DND-41 (cell line): ENCODE measurements around the gene ANKMY1.

ENCODE experiments used
- CTCF ChIP-seq: IDR thresholded peaks from 2 replicates; pipeline ENCODE4 v1.5.1; 2012; ENCODE audit warnings: borderline replicate concordance, low read length, moderate library complexity, mild to moderate bottlenecking; ENCODE audit not compliant: poor library complexity, severe bottlenecking; ENCODE audit errors: extremely low read depth
- EZH2 ChIP-seq: IDR thresholded peaks from 3 replicates; pipeline ENCODE4 v1.6.1; 2012; ENCODE audit warnings: borderline replicate concordance, low read depth, mild to moderate bottlenecking, moderate library complexity, low read length, inconsistent platforms; ENCODE audit not compliant: severe bottlenecking

DNA sequence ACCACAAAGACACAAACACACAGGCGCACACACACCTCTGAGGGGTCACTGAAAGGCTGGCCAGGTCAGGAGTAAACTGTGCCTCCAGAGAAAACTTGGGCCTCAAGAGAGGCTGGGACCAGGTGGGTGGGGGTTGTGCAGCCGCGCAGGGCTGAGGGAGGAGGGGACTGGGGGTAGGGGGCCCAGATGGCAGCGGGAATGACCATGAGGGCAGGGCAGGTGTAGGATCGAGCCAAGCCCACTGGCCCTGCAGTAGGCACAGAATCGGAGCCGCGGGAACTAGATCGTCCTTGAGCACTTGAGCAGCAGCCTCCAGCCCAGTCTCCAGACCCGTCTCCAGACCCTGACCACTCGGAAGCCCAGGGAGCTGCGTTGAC lies 36.8 kb downstream of the ANKMY1 start:
- TF ChIP-seq CTCF (no peak), EZH2 (no peak)
